HepG2 (cell line): ENCODE measurements around the gene DYRK1B. TPM values are rescaled to one million over a fixed set of nuclear protein-coding genes. Genes with fewer than 3 reads are reported as not detected.

Source experiments
- ARID3A ChIP-seq: IDR thresholded peaks from 2 replicates; pipeline ENCODE4 v1.6.1; 2012; ENCODE audit warnings: low read depth, low read length, improper control_type of control experiment
- DPF2 ChIP-seq: sonication (generic); formaldehyde crosslinking; IDR thresholded peaks from 2 replicates; pipeline ENCODE4 v1.4.0; 2020; ENCODE audit warnings: mild to moderate bottlenecking, low read depth, missing genetic modification reagents, borderline replicate concordance
- DRAP1 ChIP-seq: IDR thresholded peaks from 2 replicates; pipeline ENCODE4 v1.6.1; 2016; ENCODE audit warnings: missing genetic modification reagents, missing compliant biosample characterization
- ETV6 ChIP-seq: sonication (generic); formaldehyde crosslinking; conservative IDR thresholded peaks from 2 replicates; pipeline ENCODE4 v1.4.0; 2020; ENCODE audit warnings: missing genetic modification reagents
- GFI1 ChIP-seq: sonication (generic); formaldehyde crosslinking; IDR thresholded peaks from 2 replicates; pipeline ENCODE4 v1.5.0; 2020; ENCODE audit warnings: missing genetic modification reagents, mild to moderate bottlenecking, borderline replicate concordance
- HMGXB4 ChIP-seq, 2 experiments: sonication (generic) in 1 of 2; formaldehyde crosslinking in 1 of 2; IDR thresholded peaks; 2 replicates each; pipeline versions ENCODE4 v1.4.0 to v1.6.1; 2018 to 2020; ENCODE audit warnings: missing genetic modification reagents in 2 of 2, borderline replicate concordance in 1 of 2, low read depth in 1 of 2, mild to moderate bottlenecking in 1 of 2, missing biosample characterization in 1 of 2
- KAT8 ChIP-seq: IDR thresholded peaks from 2 replicates; pipeline ENCODE4 v1.6.1; 2016; ENCODE audit warnings: missing genetic modification reagents, missing compliant biosample characterization
- KDM2A ChIP-seq: sonication (generic); formaldehyde crosslinking; IDR thresholded peaks from 2 replicates; pipeline ENCODE4 v1.4.0; 2020; ENCODE audit warnings: low read depth, missing genetic modification reagents, borderline replicate concordance
- MED1 ChIP-seq: sonication (generic); formaldehyde crosslinking; IDR thresholded peaks from 2 replicates; pipeline ENCODE4 v1.4.0; 2020; ENCODE audit warnings: missing genetic modification reagents
- NFKB2 ChIP-seq: sonication (generic); formaldehyde crosslinking; IDR thresholded peaks from 2 replicates; pipeline ENCODE4 v1.4.0; 2020; ENCODE audit warnings: missing genetic modification reagents, borderline replicate concordance
- SP2 ChIP-seq: sonication (generic); formaldehyde crosslinking; IDR thresholded peaks from 2 replicates; pipeline ENCODE4 v1.5.1; 2020; ENCODE audit warnings: mild to moderate bottlenecking, missing genetic modification reagents
- TFDP2 ChIP-seq: sonication (generic); formaldehyde crosslinking; IDR thresholded peaks from 2 replicates; pipeline ENCODE4 v1.4.0; 2020; ENCODE audit warnings: missing genetic modification reagents
- XRCC5 ChIP-seq: fragments of 200-400 bp; formaldehyde crosslinking; optimal IDR thresholded peaks from 2 replicates; pipeline ENCODE3; 2017; ENCODE audit warnings: mild to moderate bottlenecking, low read length
- ZFP36L1 ChIP-seq: sonication (generic); formaldehyde crosslinking; IDR thresholded peaks from 2 replicates; pipeline ENCODE4 v1.8.0; 2022; ENCODE audit warnings: mild to moderate bottlenecking, missing genetic modification reagents, moderate library complexity
- ZNF30 ChIP-seq: sonication (generic); formaldehyde crosslinking; IDR thresholded peaks from 2 replicates; pipeline ENCODE4 v1.5.0; 2020; ENCODE audit warnings: mild to moderate bottlenecking, missing genetic modification reagents
- ZNF468 ChIP-seq: sonication (generic); formaldehyde crosslinking; IDR thresholded peaks from 2 replicates; pipeline ENCODE4 v1.8.0; 2022; ENCODE audit warnings: mild to moderate bottlenecking, moderate library complexity, missing genetic modification reagents
- ZNF513 ChIP-seq: sonication (generic); formaldehyde crosslinking; conservative IDR thresholded peaks from 2 replicates; pipeline ENCODE4 v1.5.0; 2020; ENCODE audit warnings: missing genetic modification reagents
- ZNF574 ChIP-seq: sonication (generic); formaldehyde crosslinking; IDR thresholded peaks from 2 replicates; pipeline ENCODE4 v1.4.0; 2020; ENCODE audit warnings: missing genetic modification reagents
- polyA plus RNA-seq, 8 experiments: library from polyadenylated mRNA; depleted of rRNA in 3 of 8; stranded (reverse) in 7 of 8; unstranded in 1 of 8; fragments of >200 nt; fragmentation: Illumina TruSeq in 4 of 8; extraction: Trizol in 4 of 8; gene quantifications; 2 replicates each; pipeline versions ENCODE4 v1.2.1 to v1.2.3, GENCODE V29; 2011 to 2016; ENCODE audit warnings: low read depth in 4 of 8, missing spikeins in 1 of 8, mixed read lengths in 1 of 8; ENCODE audit not compliant: insufficient read depth in 1 of 8
- total RNA-seq, 5 experiments: library from RNA; depleted of rRNA; stranded (reverse); fragments of >200 nt; fragmentation: Illumina TruSeq; extraction: Trizol; gene quantifications; 2 replicates each; pipeline ENCODE4 v1.2.3, GENCODE V29; 2016; ENCODE audit warnings: low read depth in 1 of 5

The DYRK1B gene
- total and polyA plus RNA-seq, 2 of the 13 experiments (the other 11 are each of a cell fraction or from before 2014, with no cell fraction given) = 0.82 to 1.3 TPM

GRCh38 chr19:39792999-39793546 lies 40.9 kb downstream of the DYRK1B start (continued):
- TF ChIP-seq KAT8 (0 out of 2 replicates have a peak, but pooled peaks have one; percentile 22), ZNF30 (no peak), KDM2A (CRISPR knock-in tag) (peak; percentile 64; the same call in 1 of the 2 replicates), ZNF574 (CRISPR knock-in tag) (0 out of 2 replicates have a peak, but pooled peaks have one; percentile 24), MED1 (CRISPR knock-in tag) (0 out of 2 replicates have a peak, but pooled peaks have one; percentile 25), ZNF468 (CRISPR knock-in tag) (no peak), NFKB2 (CRISPR knock-in tag) (peak; percentile 57; the same call in 1 of the 2 replicates), XRCC5 (peak; percentile 85), DPF2 (CRISPR knock-in tag) (no peak), ZFP36L1 (CRISPR knock-in tag) (no peak), SP2 (peak; percentile 44), ARID3A (no peak), ETV6 (CRISPR knock-in tag) (no peak), TFDP2 (0 out of 2 replicates have a peak, but pooled peaks have one; percentile 31), DRAP1 (CRISPR knock-in tag) (no peak), ZNF513 (0 out of 2 replicates have a peak, but pooled peaks have one; percentile 83), GFI1 (CRISPR knock-in tag) (no peak), HMGXB4 (CRISPR knock-in tag; IDR thresholded peaks at IDR 0.05; ENCODE audit: borderline replicate concordance in 1 of 2, low read depth in 1 of 2) (peak; percentile 41 to 61; a peak in 1 of 4 replicates)
